ENCODE data around the gene FPGS.
A peak's percentile ranks its signal among the peaks of the same experiment; 100 is the strongest.
"Not testable (repeated sequence)": the region's sequence is repeated elsewhere in the genome, so short reads cannot be mapped to it uniquely, and the experiment has no call there.

The FPGS gene

GRCh38 chr9:127802576-127803443 lies at the start of gene FPGS:
Gene FPGS, plus strand, starts transcription at chr9:127802882. Its CDS starts 43 bp downstream, at chr9:127802925.
- peak; percentile 43 to 95 (median 91) for DNase-seq

- DNase-seq, result no peak
These were observed 49.5 kb upstream of the FPGS start for GRCh38 chr9:127753148-127753547.

GRCh38 chr9:127753622-127754021 lies 49.1 kb upstream of the FPGS start:
- DNase-seq, result no peak

GRCh38 chr9:127754099-127755060 lies 48.3 kb upstream of the FPGS start:
- peak in 4 of 14 donors; percentile 14 to 85 (median 36) for DNase-seq

- DNase-seq, result peak in 1 of 14 donors; percentile 48
These were observed 47.3 kb upstream of the FPGS start for GRCh38 chr9:127755061-127756060.

GRCh38 chr9:127756233-127756632 lies 46.4 kb upstream of the FPGS start:
- DNase-seq, result no peak

- DNase-seq, result not testable (repeated sequence)
These were observed 45.9 kb upstream of the FPGS start for GRCh38 chr9:127756776-127757175.

GRCh38 chr9:127758843-127759242 lies 43.8 kb upstream of the FPGS start:
- no peak for DNase-seq

- DNase-seq, result no peak
These were observed 41.6 kb upstream of the FPGS start for GRCh38 chr9:127761061-127761460.

- DNase-seq, result no peak
These were observed 41.2 kb upstream of the FPGS start for GRCh38 chr9:127761491-127761956.

GRCh38 chr9:127762111-127762676 lies 40.5 kb upstream of the FPGS start:
- DNase-seq, result peak in 3 of 14 donors; percentile 7 to 27 (median 7)

GRCh38 chr9:127763918-127764384 lies 38.7 kb upstream of the FPGS start:
- peak in 4 of 14 donors; percentile 16 to 25 (median 20) for DNase-seq

- DNase-seq, result no peak
These were observed 37.3 kb upstream of the FPGS start for GRCh38 chr9:127765418-127765817.

GRCh38 chr9:127767410-127767809 lies 35.3 kb upstream of the FPGS start:
- DNase-seq, result no peak

GRCh38 chr9:127767909-127768331 lies 34.8 kb upstream of the FPGS start:
- no peak for DNase-seq

GRCh38 chr9:127768698-127769097 lies 34.0 kb upstream of the FPGS start:
- no peak for DNase-seq

GRCh38 chr9:127769101-127769500 lies 33.6 kb upstream of the FPGS start:
- DNase-seq, result no peak

- DNase-seq, result no peak
These were observed 32.6 kb upstream of the FPGS start for GRCh38 chr9:127769929-127770582.

GRCh38 chr9:127770583-127770904 lies 32.1 kb upstream of the FPGS start:
- no peak for DNase-seq

- peak; percentile 42 to 94 (median 83) for DNase-seq
These were observed 31.6 kb upstream of the FPGS start for GRCh38 chr9:127770905-127771569.

Data from C1 segment of cervical spinal cord (tissue), 14 donors.